Activated naive CD4-positive, alpha-beta T cell treated with anti-CD3 and anti-CD28 coated beads for 36 hours (primary cell): ENCODE results near the gene TUT7. TPM values are rescaled to one million over a fixed set of nuclear protein-coding genes. Genes with fewer than 3 reads are reported as not detected.

Source experiments
- CTCF ChIA-PET: fragments of 350-600 bp; sonication (Branson Sonifier 250); formaldehyde crosslinking; loops from one replicate; lab custom pipeline; 2021; ENCODE audit warnings: antibody characterized with exemption; lab: Charles Lee
- DNase-seq: peaks from one replicate; pipeline ENCODE4 v3.0.0-alpha.2; 2020
- H3K27ac Mint-ChIP-seq: one replicate; pipeline ENCODE4 v1.8.0; 2021; ENCODE audit warnings: mild to moderate bottlenecking, mixed read lengths
- H3K27me3 Mint-ChIP-seq: one replicate; pipeline ENCODE4 v1.8.0; 2021; ENCODE audit warnings: low read depth, mixed read lengths
- H3K36me3 Mint-ChIP-seq: one replicate; pipeline ENCODE4 v1.8.0; 2021; ENCODE audit warnings: low read depth, mixed read lengths
- H3K4me1 Mint-ChIP-seq: one replicate; pipeline ENCODE4 v1.8.0; 2021; ENCODE audit warnings: low read depth, mixed read lengths
- H3K4me3 Mint-ChIP-seq: one replicate; pipeline ENCODE4 v1.8.0; 2021; ENCODE audit warnings: mild to moderate bottlenecking, moderate library complexity, mixed read lengths
- H3K9me3 Mint-ChIP-seq: one replicate; pipeline ENCODE4 v1.8.0; 2021; ENCODE audit warnings: mixed read lengths
- intact Hi-C: fragments of 100-400 bp; cut with micrococcal nuclease; formaldehyde crosslinking; loops from one replicate; pipeline ENCODE4 v1.15.1; 2023
- total RNA-seq, 2 experiments: library from RNA; stranded (reverse); gene quantifications; one replicate each; pipeline ENCODE4 v1.2.3, GENCODE V29; 2021

The TUT7 gene
- total RNA-seq, 2 experiments from 2014 or later: 22.7 to 23.5 TPM

GRCh38 chr9:86274821-86275643 lies 79.2 kb downstream of the TUT7 start:
- H3K27me3 Mint-ChIP-seq: no peaks in the 10 kb centered on the region
- peaks cover 31% of the 10 kb centered on the region for H3K36me3 Mint-ChIP-seq
- H3K27ac Mint-ChIP-seq: no peak overlapping the region
- no peak for DNase-seq
- CTCF ChIA-PET: interaction anchor here (1.0 kb wide), 1 partner anchor 72 kb away, joined by 3 read pairs; no protein-coding TSS in a partner anchor
- intact Hi-C loops: loop anchor here (5.0 kb wide), 1 partner anchor 73 kb away; no protein-coding TSS in a partner anchor
- peaks cover 28% of the 10 kb centered on the region for H3K4me1 Mint-ChIP-seq
- H3K9me3 Mint-ChIP-seq: no peaks in the 10 kb centered on the region
- H3K4me3 Mint-ChIP-seq: no peak overlapping the region

DNA sequence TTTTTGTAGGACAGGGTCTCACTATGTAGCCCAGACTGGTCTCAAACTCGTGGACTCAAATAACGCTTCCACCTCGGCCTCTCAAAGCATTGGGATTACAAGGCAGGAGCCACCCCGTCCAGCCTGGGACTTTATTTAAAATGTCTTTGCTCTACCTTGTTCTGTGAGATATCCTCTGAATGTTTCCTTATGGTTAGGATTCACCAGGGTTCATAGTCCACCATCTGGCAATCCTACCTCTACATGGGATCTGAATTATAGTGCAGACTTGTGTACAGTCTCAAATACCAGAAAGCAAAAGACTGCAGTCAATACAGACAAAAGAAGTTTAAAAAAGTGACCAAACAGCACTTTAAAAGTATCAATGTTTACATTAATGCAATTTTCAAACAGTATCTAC lies 82.0 kb downstream of the TUT7 start:
- CTCF ChIA-PET: no interaction called here
- peaks cover 8% of the 10 kb centered on the region for H3K4me1 Mint-ChIP-seq
- intact Hi-C loops: no loop called here
- H3K27ac Mint-ChIP-seq: no peak overlapping the region
- peaks cover 39% of the 10 kb centered on the region for H3K36me3 Mint-ChIP-seq
- H3K27me3 Mint-ChIP-seq: no peaks in the 10 kb centered on the region
- DNase-seq: no peak
- H3K4me3 Mint-ChIP-seq: no peak overlapping the region
- no peaks in the 10 kb centered on the region for H3K9me3 Mint-ChIP-seq

DNA sequence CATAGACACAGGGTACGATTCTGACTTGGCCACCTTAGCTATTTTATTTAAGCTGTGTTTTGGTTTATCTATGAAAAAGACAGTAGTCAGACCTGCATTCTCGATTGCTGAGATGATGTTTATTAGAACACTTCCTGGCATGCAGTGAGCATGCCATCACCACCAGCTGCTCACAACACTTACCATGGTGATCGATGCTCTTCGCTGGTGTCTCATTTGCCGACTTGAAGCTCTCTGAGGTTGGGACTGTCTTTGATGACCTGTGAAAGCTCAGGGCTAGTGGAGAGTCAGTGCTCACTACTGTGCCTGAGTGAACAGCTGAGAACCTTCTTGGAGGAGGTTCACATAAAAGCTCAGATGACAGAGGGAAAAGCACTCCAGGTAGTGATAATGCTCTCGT lies 90.3 kb downstream of the TUT7 start:
- Mint-ChIP-seq H3K9me3 (no peaks in the 10 kb centered on the region), H3K4me3 (no peak overlapping the region), H3K27ac (no peak overlapping the region), H3K4me1 (peaks cover 2% of the 10 kb centered on the region), H3K36me3 (peaks cover 26% of the 10 kb centered on the region), H3K27me3 (no peaks in the 10 kb centered on the region)
- CTCF ChIA-PET: no interaction called here
- intact Hi-C loops: no loop called here
- DNase-seq: no peak

- CTCF ChIA-PET: no interaction called here
- intact Hi-C loops: no loop called here
- Mint-ChIP-seq H3K27ac (no peak overlapping the region), H3K36me3 (peaks cover 24% of the 10 kb centered on the region), H3K27me3 (no peaks in the 10 kb centered on the region), H3K4me3 (no peak overlapping the region), H3K4me1 (peaks cover 2% of the 10 kb centered on the region), H3K9me3 (no peaks in the 10 kb centered on the region)
- DNase-seq: no peak
Observed at GRCh38 chr9:86262492-86262891, 91.7 kb downstream of the TUT7 start.

DNA sequence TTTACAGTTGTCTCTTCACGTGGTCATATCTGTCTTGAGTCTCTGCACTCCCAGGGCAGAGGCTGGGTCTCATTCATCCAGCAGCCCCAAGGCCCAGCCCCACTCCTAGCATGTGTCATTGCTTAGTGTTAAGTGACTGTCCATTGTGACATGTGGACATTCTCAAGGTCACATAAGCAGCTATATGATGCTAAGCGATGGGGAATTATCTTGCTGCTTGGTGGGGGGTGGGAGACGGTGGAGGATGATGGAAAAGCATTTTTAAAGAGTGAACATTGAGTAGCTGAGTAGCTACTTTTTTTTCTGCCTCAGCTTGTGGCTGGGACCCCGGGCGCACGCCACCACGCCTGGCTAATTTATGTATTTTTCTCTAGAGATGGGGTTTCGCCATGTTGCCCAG lies 94.7 kb downstream of the TUT7 start, which contains the start of gene C9orf153:
TSS of gene C9orf153 (minus strand) at position 101 of the 400 bp plus-strand sequence. CDS start 30,054 bp downstream, outside the sequence.
- DNase-seq: no peak
- H3K27me3 Mint-ChIP-seq: no peaks in the 10 kb centered on the region
- no peak within 1 kb of the TSS for H3K27ac Mint-ChIP-seq
- no peak within 1 kb of the TSS for H3K4me3 Mint-ChIP-seq
- peaks cover 1% of the 10 kb centered on the region for H3K9me3 Mint-ChIP-seq
- intact Hi-C loops: no loop called here
- CTCF ChIA-PET: interaction anchor here (0.8 kb wide), 1 partner anchor 17 kb away, joined by 3 read pairs; no protein-coding TSS in a partner anchor
- peaks cover 21% of the 10 kb centered on the region for H3K36me3 Mint-ChIP-seq
- H3K4me1 Mint-ChIP-seq: no peaks in the 10 kb centered on the region

GRCh38 chr9:86257391-86257790 lies 96.8 kb downstream of the TUT7 start:
- Mint-ChIP-seq H3K36me3 (peaks cover 13% of the 10 kb centered on the region), H3K4me3 (no peak overlapping the region), H3K27me3 (no peaks in the 10 kb centered on the region), H3K9me3 (peaks cover 7% of the 10 kb centered on the region), H3K27ac (no peak overlapping the region), H3K4me1 (no peaks in the 10 kb centered on the region)
- CTCF ChIA-PET: interaction anchor here (1.4 kb wide), 1 partner anchor 9 kb away, joined by 5 read pairs; no protein-coding TSS in a partner anchor
- DNase-seq: no peak
- intact Hi-C loops: no loop called here

GRCh38 chr9:86256653-86257052 lies 97.6 kb downstream of the TUT7 start:
- no peak overlapping the region for H3K4me3 Mint-ChIP-seq
- H3K27me3 Mint-ChIP-seq: no peaks in the 10 kb centered on the region
- H3K36me3 Mint-ChIP-seq: peaks cover 13% of the 10 kb centered on the region
- intact Hi-C loops: no loop called here
- no peaks in the 10 kb centered on the region for H3K4me1 Mint-ChIP-seq
- no peak for DNase-seq
- peaks cover 8% of the 10 kb centered on the region for H3K9me3 Mint-ChIP-seq
- CTCF ChIA-PET: interaction anchor here (1.4 kb wide), 1 partner anchor 10 kb away, joined by 5 read pairs; no protein-coding TSS in a partner anchor
- no peak overlapping the region for H3K27ac Mint-ChIP-seq

GRCh38 chr9:86253577-86253976 lies 100.6 kb downstream of the TUT7 start:
- intact Hi-C loops: no loop called here
- H3K4me1 Mint-ChIP-seq: no peaks in the 10 kb centered on the region
- H3K27ac Mint-ChIP-seq: no peak overlapping the region
- no peak overlapping the region for H3K4me3 Mint-ChIP-seq
- H3K9me3 Mint-ChIP-seq: peaks cover 8% of the 10 kb centered on the region
- CTCF ChIA-PET: no interaction called here
- no peak for DNase-seq
- H3K36me3 Mint-ChIP-seq: peaks cover 10% of the 10 kb centered on the region
- H3K27me3 Mint-ChIP-seq: no peaks in the 10 kb centered on the region

- Mint-ChIP-seq H3K9me3 (peaks cover 8% of the 10 kb centered on the region), H3K27me3 (no peaks in the 10 kb centered on the region), H3K4me3 (no peak overlapping the region), H3K27ac (no peak overlapping the region), H3K36me3 (peaks cover 10% of the 10 kb centered on the region), H3K4me1 (no peaks in the 10 kb centered on the region)
- DNase-seq: no peak
- intact Hi-C loops: no loop called here
- CTCF ChIA-PET: no interaction called here
Observed at GRCh38 chr9:86252870-86253269, 101.3 kb downstream of the TUT7 start.

DNA sequence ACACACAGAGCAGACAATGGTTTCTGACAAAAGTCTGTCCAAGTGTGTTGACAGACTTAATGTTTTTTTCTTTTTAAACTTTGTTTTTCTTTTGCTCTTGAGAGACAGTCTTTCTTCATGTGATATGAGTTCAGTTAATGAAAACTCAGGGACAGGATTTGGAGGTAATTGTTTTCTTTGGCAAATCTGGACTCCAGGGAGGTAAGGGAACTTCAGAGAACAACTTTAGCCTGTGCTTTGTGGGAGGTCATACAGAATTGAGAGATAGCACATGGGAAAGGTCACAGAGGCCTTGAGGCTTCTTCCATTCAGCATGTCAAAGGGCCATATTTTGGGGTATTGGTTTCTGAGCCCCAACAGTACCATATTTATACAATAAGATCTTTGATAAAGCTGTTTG lies 104.1 kb downstream of the TUT7 start:
- intact Hi-C loops: no loop called here
- no peaks in the 10 kb centered on the region for H3K27me3 Mint-ChIP-seq
- CTCF ChIA-PET: no interaction called here
- H3K36me3 Mint-ChIP-seq: peaks cover 6% of the 10 kb centered on the region
- DNase-seq: no peak
- no peaks in the 10 kb centered on the region for H3K4me1 Mint-ChIP-seq
- no peak overlapping the region for H3K4me3 Mint-ChIP-seq
- H3K27ac Mint-ChIP-seq: no peak overlapping the region
- peaks cover 7% of the 10 kb centered on the region for H3K9me3 Mint-ChIP-seq

- Mint-ChIP-seq H3K9me3 (peaks cover 5% of the 10 kb centered on the region), H3K27me3 (no peaks in the 10 kb centered on the region), H3K27ac (no peak overlapping the region), H3K4me3 (no peak overlapping the region), H3K36me3 (peaks cover 3% of the 10 kb centered on the region), H3K4me1 (no peaks in the 10 kb centered on the region)
- intact Hi-C loops: no loop called here
- DNase-seq: no peak
- CTCF ChIA-PET: no interaction called here
Observed at GRCh38 chr9:86248746-86249145, 105.5 kb downstream of the TUT7 start.

GRCh38 chr9:86246752-86247161 lies 107.5 kb downstream of the TUT7 start:
- CTCF ChIA-PET: no interaction called here
- DNase-seq: no peak
- Mint-ChIP-seq H3K9me3 (peaks cover 1% of the 10 kb centered on the region), H3K27ac (no peak overlapping the region), H3K4me1 (no peaks in the 10 kb centered on the region), H3K27me3 (no peaks in the 10 kb centered on the region), H3K36me3 (no peaks in the 10 kb centered on the region), H3K4me3 (no peak overlapping the region)
- intact Hi-C loops: no loop called here

- H3K27me3 Mint-ChIP-seq: no peaks in the 10 kb centered on the region
- CTCF ChIA-PET: no interaction called here
- H3K27ac Mint-ChIP-seq: no peak overlapping the region
- no peaks in the 10 kb centered on the region for H3K36me3 Mint-ChIP-seq
- H3K9me3 Mint-ChIP-seq: no peaks in the 10 kb centered on the region
- DNase-seq: no peak
- intact Hi-C loops: no loop called here
- H3K4me1 Mint-ChIP-seq: no peaks in the 10 kb centered on the region
- H3K4me3 Mint-ChIP-seq: no peak overlapping the region
Observed at GRCh38 chr9:86242071-86242470, 112.1 kb downstream of the TUT7 start.
